ENCODE data around the gene CAMK2D.

- no peak for TF ChIP-seq CTCF (conservative IDR thresholded peaks at IDR 0.05; ENCODE audit: low read length)
- no peak for TF ChIP-seq EZH2phosphoT487 (IDR thresholded peaks at IDR 0.05; ENCODE audit: borderline replicate concordance, low read depth, low read length)
Observed at GRCh38 chr4:113773014-113773413, 11.5 kb upstream of the CAMK2D start.

Measured in OCI-LY7 (cell line).